HepG2 (cell line): ENCODE data around the gene NRL. TPM values are rescaled to one million over a fixed set of nuclear protein-coding genes. Genes with fewer than 3 reads are reported as not detected.

Experiments used
- HIVEP1 ChIP-seq: sonication (generic); formaldehyde crosslinking; IDR thresholded peaks from 2 replicates; pipeline ENCODE4 v1.4.0; 2020; ENCODE audit warnings: mild to moderate bottlenecking, missing genetic modification reagents
- KDM4B ChIP-seq: sonication (generic); formaldehyde crosslinking; IDR thresholded peaks from 2 replicates; pipeline ENCODE4 v1.4.0; 2020; ENCODE audit warnings: missing genetic modification reagents
- KLF11 ChIP-seq: IDR thresholded peaks from 2 replicates; pipeline ENCODE4 v1.6.1; 2016; ENCODE audit warnings: missing compliant biosample characterization
- SNAPC4 ChIP-seq: sonication (generic); formaldehyde crosslinking; IDR thresholded peaks from 2 replicates; pipeline ENCODE4 v1.4.0; 2020; ENCODE audit warnings: mild to moderate bottlenecking, missing genetic modification reagents
- TBX2 ChIP-seq: sonication (generic); formaldehyde crosslinking; IDR thresholded peaks from 2 replicates; pipeline ENCODE4 v1.5.0; 2020; ENCODE audit warnings: missing genetic modification reagents, mild to moderate bottlenecking, borderline replicate concordance
- TCF7 ChIP-seq: sonication (generic); IDR thresholded peaks from 2 replicates; pipeline ENCODE4 v1.6.1; 2016; ENCODE audit warnings: antibody characterized with exemption, low read depth
- TEAD2 ChIP-seq: sonication (generic); formaldehyde crosslinking; IDR thresholded peaks from 2 replicates; pipeline ENCODE4 v1.9.0; 2021; ENCODE audit warnings: missing genetic modification reagents
- TFDP1 ChIP-seq: IDR thresholded peaks from 2 replicates; pipeline ENCODE4 v1.6.1; 2016; ENCODE audit warnings: missing compliant biosample characterization, missing genetic modification reagents, borderline replicate concordance
- ZNF124 ChIP-seq: sonication (generic); formaldehyde crosslinking; IDR thresholded peaks from 2 replicates; pipeline ENCODE4 v1.4.0; 2020; ENCODE audit warnings: missing genetic modification reagents
- ZNF280B ChIP-seq: sonication (generic); formaldehyde crosslinking; IDR thresholded peaks from 2 replicates; pipeline ENCODE4 v1.5.0; 2020; ENCODE audit warnings: missing genetic modification reagents, mild to moderate bottlenecking, borderline replicate concordance
- ZNF362 ChIP-seq: sonication (generic); formaldehyde crosslinking; IDR thresholded peaks from 2 replicates; pipeline ENCODE4 v1.4.0; 2020; ENCODE audit warnings: missing genetic modification reagents, mild to moderate bottlenecking, borderline replicate concordance
- ZNF44 ChIP-seq: sonication (generic); formaldehyde crosslinking; IDR thresholded peaks from 2 replicates; pipeline ENCODE4 v1.5.1; 2020; ENCODE audit warnings: mild to moderate bottlenecking, missing genetic modification reagents
- ZNF547 ChIP-seq: sonication (generic); formaldehyde crosslinking; IDR thresholded peaks from 2 replicates; pipeline ENCODE4 v1.5.1; 2020; ENCODE audit warnings: mild to moderate bottlenecking, missing genetic modification reagents
- ZNF563 ChIP-seq: sonication (generic); formaldehyde crosslinking; IDR thresholded peaks from 2 replicates; pipeline ENCODE4 v1.8.0; 2022; ENCODE audit warnings: mild to moderate bottlenecking, moderate library complexity, missing genetic modification reagents
- ZNF605 ChIP-seq: sonication (generic); formaldehyde crosslinking; IDR thresholded peaks from 2 replicates; pipeline ENCODE4 v1.8.0; 2022; ENCODE audit warnings: mild to moderate bottlenecking, missing genetic modification reagents
- ZNF644 ChIP-seq: IDR thresholded peaks from 2 replicates; pipeline ENCODE4 v1.6.1; 2016; ENCODE audit warnings: low read depth
- ZNF720 ChIP-seq: sonication (generic); formaldehyde crosslinking; IDR thresholded peaks from 2 replicates; pipeline ENCODE4 v1.4.0; 2020; ENCODE audit warnings: missing genetic modification reagents
- ZNF788 ChIP-seq: sonication (generic); formaldehyde crosslinking; IDR thresholded peaks from 2 replicates; pipeline ENCODE4 v1.5.0; 2020; ENCODE audit warnings: mild to moderate bottlenecking, missing genetic modification reagents, borderline replicate concordance
- polyA plus RNA-seq, 8 experiments: library from polyadenylated mRNA; depleted of rRNA in 3 of 8; stranded (reverse) in 7 of 8; unstranded in 1 of 8; fragments of >200 nt; fragmentation: Illumina TruSeq in 4 of 8; extraction: Trizol in 4 of 8; gene quantifications; 2 replicates each; pipeline versions ENCODE4 v1.2.1 to v1.2.3, GENCODE V29; 2011 to 2016; ENCODE audit warnings: low read depth in 4 of 8, missing spikeins in 1 of 8, mixed read lengths in 1 of 8; ENCODE audit not compliant: insufficient read depth in 1 of 8
- total RNA-seq, 5 experiments: library from RNA; depleted of rRNA; stranded (reverse); fragments of >200 nt; fragmentation: Illumina TruSeq; extraction: Trizol; gene quantifications; 2 replicates each; pipeline ENCODE4 v1.2.3, GENCODE V29; 2016; ENCODE audit warnings: low read depth in 1 of 5

Gene NRL
- total and polyA plus RNA-seq, 2 of the 13 experiments (the other 11 are each of a cell fraction or from before 2014, with no cell fraction given), result 2.5 to 4.7 TPM

DNA sequence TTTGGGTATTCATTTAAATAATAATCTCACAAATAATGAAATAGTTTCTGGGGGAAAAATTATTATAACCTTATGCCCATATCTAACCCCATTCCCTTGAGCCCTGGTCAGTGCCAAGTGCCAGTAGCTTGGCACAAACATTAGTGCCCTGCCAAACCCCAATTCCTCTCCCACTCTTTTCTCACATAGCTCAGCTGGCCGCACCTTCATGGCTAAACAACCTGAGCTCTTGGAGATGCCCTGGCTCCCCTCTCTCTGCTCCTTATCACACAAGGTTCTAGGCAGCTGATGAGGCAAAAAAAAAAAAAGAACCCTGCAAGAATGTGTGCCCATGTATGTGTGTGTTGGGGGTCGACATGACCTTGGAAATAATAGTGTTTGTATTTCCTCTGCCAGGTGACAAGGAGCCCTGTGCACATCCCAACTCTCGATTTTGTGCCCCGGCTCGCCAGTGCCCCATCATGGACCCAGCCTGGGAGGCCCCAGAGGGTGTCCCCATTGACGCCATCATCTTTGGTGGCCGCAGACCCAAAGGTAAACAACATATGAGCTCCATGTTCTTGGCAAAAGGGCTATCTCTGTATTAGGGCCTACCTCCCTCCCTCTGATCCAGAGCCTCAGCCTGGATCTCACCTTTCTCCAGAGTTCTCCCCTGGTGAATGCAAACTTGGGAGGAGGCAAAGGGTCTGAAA is 12.2 kb downstream of the NRL start (continued):
- TF ChIP-seq TFDP1 (CRISPR knock-in tag), result no peak
- TF ChIP-seq ZNF720 (CRISPR knock-in tag), result no peak
- no peak for TF ChIP-seq TCF7
- no peak for TF ChIP-seq KDM4B
- no peak for TF ChIP-seq ZNF563 (CRISPR knock-in tag)
- TF ChIP-seq ZNF788 (CRISPR knock-in tag), result 0 out of 2 replicates have a peak, but pooled peaks have one; percentile 49
- 0 out of 2 replicates have a peak, but pooled peaks have one; percentile 14 for TF ChIP-seq ZNF605 (CRISPR knock-in tag)
- no peak for TF ChIP-seq HIVEP1
- no peak for TF ChIP-seq ZNF644 (CRISPR knock-in tag)
- peak; percentile 64; the same call in 1 of the 2 replicates for TF ChIP-seq ZNF547 (CRISPR knock-in tag)
- TF ChIP-seq ZNF44 (CRISPR knock-in tag), result no peak
- peak; percentile 11; the same call in 1 of the 2 replicates for TF ChIP-seq TEAD2 (CRISPR knock-in tag)
- no peak for TF ChIP-seq ZNF124
- peak; percentile 38; the same call in 1 of the 2 replicates for TF ChIP-seq TBX2 (CRISPR knock-in tag)
- TF ChIP-seq ZNF280B (CRISPR knock-in tag), result no peak
- no peak for TF ChIP-seq ZNF362 (CRISPR knock-in tag)
- TF ChIP-seq KLF11, result no peak
- no peak for TF ChIP-seq SNAPC4 (CRISPR knock-in tag)
